Colon (tissue), 2 donors: ENCODE measurements around the gene DUSP28.

ENCODE experiments used
- FAIRE-seq: peaks from 2 replicates; lab custom pipeline; 2012; peaks lifted over from hg19 to GRCh38; lab: Jason Lieb, UNC
- donor health status: control.
- donor health status: control.

DUSP28 gene

DNA sequence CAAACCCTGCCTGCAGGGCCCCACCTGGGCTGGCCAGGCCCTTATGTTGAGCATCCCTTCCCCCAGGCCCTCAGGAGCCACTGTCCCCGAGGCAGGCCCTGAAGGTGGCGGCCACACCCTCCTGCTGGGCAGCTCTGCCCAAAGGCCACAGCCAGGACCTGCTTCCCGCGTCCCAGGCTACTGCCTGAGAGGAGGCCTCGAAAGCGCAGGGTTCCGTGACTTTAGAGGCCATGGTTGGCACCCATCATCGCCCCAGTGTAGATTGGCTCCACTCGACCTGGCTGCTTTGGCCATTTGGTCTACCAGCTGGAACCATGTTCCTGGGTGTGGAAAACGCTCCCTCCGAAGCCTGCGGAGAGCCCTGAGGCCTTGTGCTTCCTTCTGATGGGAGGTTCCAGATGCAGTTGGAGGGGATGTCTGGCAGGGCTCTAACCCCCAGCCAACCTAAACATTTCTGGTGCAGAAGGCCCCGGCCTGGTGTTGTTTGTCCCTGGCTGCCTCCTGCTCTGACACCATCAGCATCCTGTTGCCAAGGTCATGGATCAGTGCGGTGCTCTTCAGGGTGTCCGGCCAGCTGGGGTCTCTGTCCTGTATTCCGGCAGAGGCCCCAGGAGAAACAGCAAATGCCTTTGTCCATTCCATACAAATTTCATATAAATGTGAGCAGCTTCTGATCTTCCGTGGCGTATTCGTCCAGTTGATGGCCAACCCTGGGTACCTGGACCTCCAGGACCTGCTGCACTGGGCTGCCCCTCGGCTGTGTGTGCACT, 41.1 kb downstream of the DUSP28 start:
- FAIRE-seq = no peak

DNA sequence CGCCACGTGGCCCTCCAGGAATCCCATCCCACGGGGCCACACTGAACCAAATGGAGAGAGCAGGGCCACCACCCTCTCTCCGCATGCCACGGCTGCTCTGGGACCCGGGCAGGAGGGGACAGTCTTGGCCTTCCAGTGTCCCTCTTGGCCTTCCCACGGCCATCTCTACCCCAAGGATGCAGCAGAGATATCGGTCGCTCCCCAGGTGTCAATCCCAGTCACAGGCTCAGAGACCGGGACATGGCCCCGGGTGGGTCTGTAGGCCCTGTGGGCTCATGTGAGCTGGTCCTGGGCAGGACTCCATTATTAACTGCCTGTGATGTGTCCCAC, 41.6 kb downstream of the DUSP28 start:
- no peak for FAIRE-seq

DNA sequence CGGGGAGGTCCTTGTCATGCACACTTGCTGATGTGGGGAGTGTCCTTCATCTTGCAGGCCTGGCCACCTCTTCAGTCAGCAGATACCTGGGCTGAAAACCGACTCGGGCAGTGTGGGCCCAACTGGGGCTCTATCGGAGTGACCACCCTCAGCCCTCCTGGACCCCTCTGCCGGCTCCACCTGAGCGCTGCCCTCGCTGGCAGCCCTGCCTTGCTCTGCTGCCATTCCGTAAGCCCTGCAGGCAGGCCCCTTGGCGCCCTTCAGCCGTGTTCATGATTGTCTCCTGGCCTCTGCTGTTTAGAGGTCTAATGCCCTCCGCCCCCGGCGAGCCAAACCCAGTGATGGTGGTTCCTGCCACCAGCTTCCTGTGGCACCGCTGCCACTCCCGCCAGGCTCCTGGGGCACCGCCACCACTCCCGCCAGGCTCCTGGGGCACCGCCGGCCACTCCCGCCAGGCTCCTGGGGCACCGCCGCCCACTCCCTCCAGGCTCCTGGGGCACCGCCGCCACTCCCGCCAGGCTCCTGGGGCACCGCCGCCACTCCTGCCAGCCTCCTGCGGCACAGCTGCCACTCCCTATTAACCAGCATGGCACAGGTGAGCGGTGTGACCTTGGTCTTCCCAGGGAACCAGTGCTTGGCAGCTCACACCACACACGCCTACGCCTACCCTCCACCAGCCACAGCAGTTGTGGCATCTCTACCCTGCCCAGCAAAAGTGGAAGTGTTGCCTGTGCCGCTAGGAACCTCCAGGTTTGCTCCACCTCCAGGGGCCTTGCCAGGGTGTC, 42.3 kb downstream of the DUSP28 start:
- FAIRE-seq = no peak

DNA sequence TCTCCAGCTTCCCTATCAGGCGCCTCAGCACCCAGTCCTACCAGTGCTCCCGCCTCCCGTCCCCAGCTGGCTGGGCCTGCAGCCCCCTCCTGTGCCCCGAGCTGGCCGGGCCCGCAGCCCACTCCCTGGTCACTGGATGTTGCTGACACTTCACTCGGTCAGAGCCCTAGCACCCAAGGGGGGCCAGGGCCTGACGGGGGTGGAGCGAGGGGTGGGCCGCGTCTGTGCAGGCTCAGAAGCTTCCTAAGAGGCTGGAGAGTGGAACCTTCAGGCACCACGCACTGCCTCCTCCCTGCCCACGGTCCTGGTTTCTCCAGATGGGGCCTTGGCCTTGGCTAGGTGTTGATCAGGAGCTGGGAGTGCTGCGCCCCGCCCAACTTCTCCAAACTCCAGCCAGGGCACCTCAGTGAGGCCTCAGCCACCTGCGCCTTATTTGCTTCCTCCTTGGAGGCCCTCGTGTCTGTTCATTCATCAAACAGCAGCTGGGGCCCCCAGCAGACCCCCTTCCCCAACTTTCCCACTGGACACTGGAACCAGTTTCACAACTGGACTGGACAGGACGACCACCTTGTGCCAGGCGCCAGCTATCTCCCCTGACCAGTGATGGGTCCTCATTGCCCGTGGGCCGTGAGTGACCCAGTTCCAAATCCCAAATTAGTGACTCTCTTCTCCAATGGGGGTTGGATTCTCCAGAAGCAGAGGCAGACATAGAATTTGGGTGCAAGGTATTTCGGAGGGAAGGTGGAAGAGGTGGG, 43.1 kb downstream of the DUSP28 start:
- FAIRE-seq = no peak

DNA sequence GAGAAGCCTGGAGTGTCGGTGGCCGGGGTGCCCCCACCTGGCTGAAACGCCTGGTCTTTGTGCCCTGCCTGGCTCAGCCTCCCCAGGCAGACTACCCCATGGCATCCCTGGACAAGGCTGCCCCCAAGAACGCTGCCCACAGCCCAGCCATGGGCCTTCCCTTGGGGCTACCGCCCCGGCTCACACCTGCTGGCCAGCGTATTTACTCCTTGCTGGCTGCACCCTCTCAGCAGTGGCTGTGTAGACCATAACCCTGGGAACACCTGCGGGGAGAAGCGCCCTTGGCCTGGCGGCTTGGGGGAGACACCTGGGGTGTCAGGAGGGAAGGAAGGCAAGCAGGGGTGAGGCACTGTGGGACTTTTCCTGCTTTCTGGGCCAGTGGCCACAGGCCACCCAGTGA, 43.7 kb downstream of the DUSP28 start:
- FAIRE-seq = no peak

DNA sequence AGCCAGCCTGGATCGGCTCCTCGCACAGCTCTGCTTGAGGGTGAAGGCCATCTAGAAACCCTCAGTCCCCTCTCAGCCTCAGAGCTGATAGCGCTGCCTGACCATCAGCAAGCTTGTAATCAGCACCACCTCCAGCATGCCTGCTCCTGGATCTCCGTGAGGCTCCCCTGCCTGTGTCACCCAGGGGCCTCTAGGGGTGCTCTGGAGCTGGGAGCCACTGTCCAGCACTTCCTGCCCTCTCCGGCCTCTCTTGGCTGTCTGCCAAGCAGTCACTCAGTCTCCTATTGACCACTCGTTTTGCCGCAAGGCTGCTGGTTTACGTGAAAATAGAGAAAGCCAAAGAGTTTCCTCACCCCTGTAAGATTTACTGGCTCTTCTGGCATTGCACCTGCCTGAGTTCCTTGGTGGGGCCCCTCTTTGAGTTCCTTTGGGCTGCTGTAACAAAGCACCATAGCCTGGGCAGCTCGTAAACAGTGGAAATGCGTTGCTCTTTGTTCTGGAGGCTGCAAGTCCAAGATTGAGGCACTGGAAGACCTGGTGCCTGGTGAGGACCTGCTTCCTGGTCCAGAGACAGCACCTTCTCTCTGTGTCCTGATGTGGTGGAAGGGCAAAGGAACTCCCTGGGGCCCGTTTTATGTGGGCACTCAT, 44.3 kb downstream of the DUSP28 start:
- no peak for FAIRE-seq

DNA sequence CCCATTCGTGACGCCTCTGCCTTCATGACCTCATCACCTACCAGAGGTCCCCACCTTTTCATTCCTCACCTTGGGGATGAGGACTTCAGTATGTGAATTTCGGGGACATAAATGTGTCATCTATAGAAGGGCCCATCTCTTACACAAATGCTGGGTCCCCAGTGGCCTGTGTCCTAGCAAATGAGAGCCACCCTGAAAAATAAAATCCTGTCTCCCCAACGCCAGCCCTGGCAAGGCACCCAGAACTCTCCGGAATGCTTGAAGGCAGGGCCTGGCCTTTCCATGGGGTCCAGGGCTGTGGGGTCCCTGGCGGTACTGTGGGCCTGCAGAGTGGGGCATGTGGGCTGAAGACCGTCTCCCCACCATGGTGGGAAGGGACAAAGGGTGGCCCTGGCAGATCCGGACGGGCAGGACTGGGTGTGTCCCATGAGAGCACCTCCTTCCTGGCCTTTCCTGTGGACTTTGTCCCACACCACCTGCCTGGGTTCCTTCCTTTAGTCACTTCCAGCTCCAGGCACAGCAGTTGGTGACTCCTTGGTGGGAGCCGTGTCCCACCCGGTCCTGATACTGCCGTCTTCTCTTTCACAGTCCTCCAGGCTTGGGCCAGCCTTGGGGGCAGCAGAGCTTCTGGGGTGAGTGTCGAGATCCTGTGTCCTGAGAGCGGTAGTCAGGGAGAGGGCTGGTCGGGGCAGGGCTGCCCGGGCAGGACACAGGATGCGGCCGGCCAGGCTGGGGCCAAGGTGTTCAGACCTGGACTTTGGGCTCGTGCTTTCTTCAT, 45.0 kb downstream of the DUSP28 start:
- no peak for FAIRE-seq

DNA sequence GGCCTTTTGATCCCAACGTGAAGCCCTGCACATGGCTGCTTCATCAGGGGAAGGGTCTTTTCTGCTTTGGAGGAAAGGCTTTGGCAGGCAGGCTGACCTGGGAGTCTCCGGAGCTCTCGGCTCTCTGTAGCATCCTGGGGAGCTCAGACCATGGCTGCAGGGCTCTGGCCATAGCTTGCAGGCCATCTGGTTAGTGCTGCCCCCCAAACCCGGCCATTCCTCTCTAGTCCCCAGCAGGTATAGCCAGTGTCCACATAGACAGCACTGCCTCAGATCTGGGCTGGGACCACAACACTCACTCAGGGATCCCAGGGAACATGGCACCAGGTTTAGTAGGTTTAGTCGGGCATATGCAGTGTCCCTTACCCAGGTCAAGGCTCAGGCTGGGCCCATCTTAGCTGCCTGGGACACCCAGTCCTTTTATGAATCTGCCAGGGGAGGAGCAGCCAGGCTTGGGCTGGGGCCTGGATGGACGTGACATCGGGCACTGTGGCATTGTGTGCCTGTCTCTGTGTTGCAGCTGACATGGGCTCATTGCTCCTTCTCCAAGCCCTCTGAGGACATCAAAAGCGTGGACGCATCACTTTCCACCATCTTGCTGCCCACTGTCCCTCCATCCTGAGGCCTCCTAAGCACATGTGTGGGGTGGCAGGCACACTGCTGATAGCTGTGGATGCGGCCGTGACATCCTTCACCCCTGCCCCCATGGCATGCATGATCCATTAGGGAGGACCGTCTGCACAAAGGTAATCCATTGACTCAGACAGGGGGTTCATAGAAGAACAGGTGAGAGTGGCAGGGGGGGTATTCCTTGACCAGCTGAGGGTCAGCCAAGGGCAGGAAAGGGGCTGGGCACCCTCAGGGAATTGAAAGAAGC, 45.9 kb downstream of the DUSP28 start:
- no peak for FAIRE-seq

DNA sequence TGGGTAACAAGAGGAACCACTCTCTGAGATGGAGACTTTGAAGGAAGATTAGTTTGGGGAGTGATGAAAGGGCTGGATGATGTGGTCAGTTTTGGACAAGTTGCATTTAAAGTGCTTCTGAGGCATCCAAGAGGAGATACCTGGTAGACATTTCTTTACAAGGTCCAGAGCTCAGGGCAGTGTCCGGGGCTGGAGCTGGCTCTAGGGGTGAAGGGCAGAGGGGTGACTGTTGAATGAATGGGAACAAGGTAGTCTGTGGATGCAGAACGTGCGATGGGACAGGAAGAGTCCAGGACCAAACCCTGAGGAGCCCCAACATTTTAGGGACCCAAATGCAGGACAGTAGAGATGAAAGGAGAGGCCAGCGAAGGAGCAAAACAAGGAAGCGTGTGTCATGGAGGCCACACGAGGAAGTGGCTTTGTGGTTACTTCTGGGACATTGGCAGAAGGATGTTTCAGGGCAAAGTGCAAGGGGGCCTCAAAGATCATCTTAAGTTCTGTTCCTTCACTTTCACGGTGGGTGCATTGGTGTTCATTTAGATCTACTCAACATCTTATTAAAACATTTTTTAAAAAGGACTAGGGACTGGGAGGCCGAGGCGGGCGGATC, 51.5 kb downstream of the DUSP28 start:
- FAIRE-seq = no peak
